Bronchial epithelial cell (primary cell): ENCODE results near the gene FAM124A. TPM values are rescaled to one million over a fixed set of nuclear protein-coding genes. Genes with fewer than 3 reads are reported as not detected.

ENCODE experiments used
- DNase-seq: peaks from one replicate; pipeline ENCODE4 v3.0.0-alpha.2; 2010; ENCODE audit warnings: low read depth
- FAIRE-seq: peaks from 2 replicates; lab custom pipeline; 2011; peaks lifted over from hg19 to GRCh38; lab: Jason Lieb, UNC
- H3K27me3 ChIP-seq: 2 replicates; pipeline ENCODE4 v1.5.1; 2011; ENCODE audit warnings: low read length; ENCODE audit not compliant: control insufficient read depth, insufficient read depth
- H3K36me3 ChIP-seq: 2 replicates; pipeline ENCODE4 v1.5.1; 2011; ENCODE audit warnings: low read length; ENCODE audit not compliant: control insufficient read depth, insufficient read depth
- H3K4me3 ChIP-seq: 2 replicates; pipeline ENCODE4 v1.5.1; 2011; ENCODE audit warnings: mild to moderate bottlenecking, low read depth, low read length, control low read depth
- total RNA-seq: library from RNA; depleted of rRNA; stranded (reverse); fragments of >200 nt; gene quantifications from 2 replicates; pipeline ENCODE4 v1.2.1, GENCODE V29; 2014
- TF ChIP-seq, protein P1 (sequence below): IDR thresholded peaks from 2 replicates; pipeline ENCODE4 v1.5.1; 2011; ENCODE audit warnings: mild to moderate bottlenecking, moderate library complexity, low read length, control low read depth, inconsistent platforms; ENCODE audit not compliant: insufficient read depth, severe bottlenecking

FAM124A gene
- total RNA-seq, 1 donor from 2014 or later: not detected

DNA sequence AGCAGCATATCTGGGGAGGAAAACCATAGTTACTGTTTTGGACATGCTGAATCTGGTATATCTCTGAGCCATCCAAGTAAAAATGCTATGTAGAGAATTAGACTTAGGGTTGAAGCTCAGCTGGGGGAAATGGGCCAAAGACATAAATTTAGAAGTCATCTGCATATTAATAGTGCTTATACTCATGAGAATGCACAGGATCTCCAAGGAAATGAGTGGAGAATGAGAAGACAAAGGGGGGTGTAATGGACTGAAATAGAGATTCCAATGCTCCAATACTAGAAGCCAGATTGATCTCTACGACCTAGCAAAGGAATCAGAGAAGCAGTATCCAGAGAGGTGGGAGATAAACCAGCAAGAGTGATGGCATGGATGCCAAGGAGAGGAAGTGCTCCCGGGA lies 10.3 kb upstream of the FAM124A start:
- no peak for FAIRE-seq
- Histone ChIP-seq H3K27me3 (peaks cover 2% of the 10 kb centered on the region), H3K36me3 (no peaks in the 10 kb centered on the region), H3K4me3 (no peak overlapping the region)
- TF ChIP-seq, protein P1, sequence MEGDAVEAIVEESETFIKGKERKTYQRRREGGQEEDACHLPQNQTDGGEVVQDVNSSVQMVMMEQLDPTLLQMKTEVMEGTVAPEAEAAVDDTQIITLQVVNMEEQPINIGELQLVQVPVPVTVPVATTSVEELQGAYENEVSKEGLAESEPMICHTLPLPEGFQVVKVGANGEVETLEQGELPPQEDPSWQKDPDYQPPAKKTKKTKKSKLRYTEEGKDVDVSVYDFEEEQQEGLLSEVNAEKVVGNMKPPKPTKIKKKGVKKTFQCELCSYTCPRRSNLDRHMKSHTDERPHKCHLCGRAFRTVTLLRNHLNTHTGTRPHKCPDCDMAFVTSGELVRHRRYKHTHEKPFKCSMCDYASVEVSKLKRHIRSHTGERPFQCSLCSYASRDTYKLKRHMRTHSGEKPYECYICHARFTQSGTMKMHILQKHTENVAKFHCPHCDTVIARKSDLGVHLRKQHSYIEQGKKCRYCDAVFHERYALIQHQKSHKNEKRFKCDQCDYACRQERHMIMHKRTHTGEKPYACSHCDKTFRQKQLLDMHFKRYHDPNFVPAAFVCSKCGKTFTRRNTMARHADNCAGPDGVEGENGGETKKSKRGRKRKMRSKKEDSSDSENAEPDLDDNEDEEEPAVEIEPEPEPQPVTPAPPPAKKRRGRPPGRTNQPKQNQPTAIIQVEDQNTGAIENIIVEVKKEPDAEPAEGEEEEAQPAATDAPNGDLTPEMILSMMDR: no peak
- DNase-seq: no peak

DNA sequence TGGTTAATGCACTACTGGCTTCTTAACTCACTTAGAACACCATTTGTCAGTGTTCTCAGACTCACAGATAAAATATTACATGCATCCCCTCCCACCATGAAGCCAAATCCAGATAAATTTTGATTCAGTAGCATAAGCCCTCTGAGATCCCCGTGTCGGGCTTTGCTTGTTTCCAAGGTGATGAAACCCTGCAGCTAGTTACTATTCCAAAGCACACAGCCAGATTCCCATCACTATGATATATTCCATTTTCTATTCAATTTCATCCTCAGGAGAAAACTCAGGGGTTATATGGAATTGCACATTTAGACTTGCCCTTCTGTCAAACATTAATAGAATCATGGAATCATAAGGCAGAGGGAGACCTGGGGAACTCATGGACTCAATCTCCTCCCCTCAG lies 9.4 kb upstream of the FAM124A start:
- TF ChIP-seq, protein P1: no peak
- Histone ChIP-seq H3K4me3 (no peak overlapping the region), H3K36me3 (no peaks in the 10 kb centered on the region), H3K27me3 (peaks cover 2% of the 10 kb centered on the region)
- DNase-seq: no peak
- no peak for FAIRE-seq

DNA sequence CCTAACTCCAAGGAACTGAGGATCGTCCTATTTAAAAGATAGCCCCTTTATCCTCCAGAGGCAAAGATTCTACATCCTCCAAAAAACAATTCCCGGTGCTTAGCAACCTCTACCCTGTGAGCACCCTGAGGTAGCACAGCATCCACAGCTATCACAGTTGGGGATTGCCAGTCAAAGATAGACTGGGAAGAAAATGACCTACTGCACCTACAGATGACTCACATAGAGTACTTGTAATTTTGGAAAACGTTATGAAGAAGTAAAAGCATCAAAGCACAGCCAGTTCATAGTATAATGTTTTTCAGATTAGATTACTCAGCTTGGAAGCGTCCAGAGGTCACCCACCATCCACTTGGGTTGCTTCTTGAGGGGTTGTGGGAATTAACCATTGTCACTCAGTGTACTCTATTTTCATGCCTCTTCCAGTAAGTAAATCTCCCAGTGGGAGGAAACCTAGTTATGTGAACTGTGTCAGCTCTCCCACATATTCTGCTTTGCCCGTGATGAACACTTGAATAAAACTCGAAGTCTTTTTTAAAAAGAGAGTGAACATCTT lies 8.9 kb upstream of the FAM124A start:
- DNase-seq (no peak), FAIRE-seq (no peak)
- Histone ChIP-seq H3K27me3 (peaks cover 2% of the 10 kb centered on the region), H3K4me3 (no peak overlapping the region), H3K36me3 (no peaks in the 10 kb centered on the region)
- TF ChIP-seq, protein P1: no peak

DNA sequence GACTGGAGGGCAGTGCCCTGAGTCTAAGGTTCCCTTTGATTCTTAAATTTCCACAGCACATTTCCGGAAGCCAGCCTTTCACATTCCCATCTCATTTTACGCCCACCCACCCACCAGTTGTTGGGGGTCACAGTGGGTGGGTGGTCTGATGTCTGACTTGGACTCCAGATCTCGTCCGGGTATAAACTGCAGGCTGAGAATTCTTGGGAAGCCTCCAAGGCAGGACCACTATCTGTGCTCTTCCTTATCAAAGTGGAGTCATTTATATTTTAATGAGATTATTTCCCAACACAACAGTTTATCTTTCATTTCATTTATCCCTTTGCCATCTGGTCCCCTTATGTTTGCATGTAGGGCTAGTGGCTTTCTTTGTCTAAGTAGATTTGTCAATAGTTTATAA lies 3.6 kb upstream of the FAM124A start:
- H3K36me3 ChIP-seq: no peaks in the 10 kb centered on the region
- TF ChIP-seq, protein P1: no peak
- peaks cover 23% of the 10 kb centered on the region for H3K27me3 ChIP-seq
- FAIRE-seq: no peak
- no peak overlapping the region for H3K4me3 ChIP-seq
- DNase-seq: no peak

DNA sequence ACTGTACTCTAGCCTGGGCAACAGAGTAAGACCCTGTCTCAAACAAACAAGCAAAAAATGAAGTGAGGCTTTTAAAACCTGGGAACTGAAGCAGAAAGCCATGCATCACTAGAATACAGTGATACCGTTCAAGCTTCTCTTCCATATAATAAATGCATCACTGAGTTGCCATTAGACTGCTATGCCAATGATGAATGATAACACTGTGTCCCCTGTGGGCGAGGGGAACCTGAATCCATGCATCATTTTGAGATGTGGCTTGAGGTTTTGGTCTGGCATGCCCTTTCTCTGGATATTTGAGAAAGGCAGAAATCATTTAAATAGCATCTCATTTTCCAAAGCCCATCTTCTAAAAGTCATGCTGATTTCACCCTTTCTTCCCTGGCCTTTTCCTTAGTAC lies 1.5 kb upstream of the FAM124A start:
- Histone ChIP-seq H3K4me3 (no peak overlapping the region), H3K36me3 (no peaks in the 10 kb centered on the region), H3K27me3 (peaks cover 23% of the 10 kb centered on the region)
- TF ChIP-seq, protein P1: no peak
- FAIRE-seq (no peak), DNase-seq (no peak)

DNA sequence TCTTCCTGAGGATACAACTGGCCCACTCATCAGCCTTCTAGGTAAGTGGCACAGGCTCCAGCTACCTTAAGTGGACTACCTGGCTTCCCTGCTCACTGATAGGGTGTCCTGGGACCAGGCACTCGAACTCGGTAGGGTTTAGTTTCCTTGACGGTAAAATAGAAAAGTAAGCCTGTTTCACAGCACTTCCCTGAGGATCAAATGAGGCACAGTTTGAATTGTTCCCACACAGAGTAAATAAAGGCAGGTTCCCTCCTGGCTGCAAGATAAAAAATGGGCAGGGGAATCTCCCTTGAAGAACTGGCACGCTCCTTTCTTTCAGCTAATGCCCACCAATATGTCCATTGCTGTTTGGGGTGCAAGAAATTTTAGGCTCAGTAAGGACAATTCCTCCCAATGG lies 1.1 kb upstream of the FAM124A start:
- Histone ChIP-seq H3K4me3 (no peak overlapping the region), H3K27me3 (peaks cover 23% of the 10 kb centered on the region), H3K36me3 (no peaks in the 10 kb centered on the region)
- TF ChIP-seq, protein P1: no peak
- DNase-seq (no peak), FAIRE-seq (no peak)
